HG03103 (cell line): ENCODE results near the gene LGI2.

Experiments used
- ATAC-seq: cut with Tn5 transposase; IDR thresholded peaks from one replicate; pipeline ENCODE4 v1.9.1; 2021; ENCODE audit warnings: low read depth; ENCODE audit not compliant: unreplicated experiment

LGI2 gene

GRCh38 chr4:24968992-24969391 lies 61.8 kb downstream of the LGI2 start:
- no peak for ATAC-seq

DNA sequence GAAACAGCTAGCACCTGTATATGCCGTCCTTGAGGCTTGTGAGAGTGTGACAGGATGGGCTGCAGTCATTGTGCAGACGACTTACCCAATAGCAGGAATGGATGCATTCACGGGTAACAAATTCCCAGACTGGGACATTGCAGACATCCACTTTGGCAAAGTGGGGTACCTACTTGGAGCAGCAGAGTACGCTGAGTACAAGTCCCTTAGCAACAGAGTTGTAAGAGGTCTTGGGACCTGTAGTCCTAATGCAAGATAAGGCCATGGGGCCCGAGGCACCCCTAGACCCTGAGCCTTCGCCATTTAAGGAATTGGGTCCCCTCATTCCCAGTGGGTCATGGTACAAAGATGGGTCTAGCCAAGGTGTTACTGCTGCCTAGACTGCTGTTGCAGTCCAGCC lies 62.5 kb downstream of the LGI2 start:
- ATAC-seq: no peak

- ATAC-seq: no peak
These were observed 63.4 kb downstream of the LGI2 start for GRCh38 chr4:24967346-24967745.

GRCh38 chr4:24966076-24966475 lies 64.7 kb downstream of the LGI2 start:
- no peak for ATAC-seq

DNA sequence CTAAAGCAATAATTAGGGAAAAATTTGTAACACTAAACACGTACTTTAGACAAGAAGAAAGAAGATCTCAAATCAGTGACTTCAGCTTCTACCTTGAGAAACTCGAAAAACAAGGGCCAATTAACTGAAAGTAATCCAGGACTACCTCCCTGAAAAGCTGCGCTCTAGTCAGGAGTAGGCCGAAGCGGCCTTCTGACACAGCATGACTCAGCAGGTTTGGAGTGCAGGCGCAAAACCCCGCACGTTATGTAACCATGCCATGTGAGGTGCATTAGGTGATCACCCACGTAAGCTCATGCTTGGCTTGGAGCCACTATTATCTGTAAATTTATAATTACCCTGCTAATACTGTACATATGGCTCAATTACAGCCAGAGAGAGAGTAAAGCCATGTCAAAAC lies 65.1 kb downstream of the LGI2 start:
- ATAC-seq: no peak

DNA sequence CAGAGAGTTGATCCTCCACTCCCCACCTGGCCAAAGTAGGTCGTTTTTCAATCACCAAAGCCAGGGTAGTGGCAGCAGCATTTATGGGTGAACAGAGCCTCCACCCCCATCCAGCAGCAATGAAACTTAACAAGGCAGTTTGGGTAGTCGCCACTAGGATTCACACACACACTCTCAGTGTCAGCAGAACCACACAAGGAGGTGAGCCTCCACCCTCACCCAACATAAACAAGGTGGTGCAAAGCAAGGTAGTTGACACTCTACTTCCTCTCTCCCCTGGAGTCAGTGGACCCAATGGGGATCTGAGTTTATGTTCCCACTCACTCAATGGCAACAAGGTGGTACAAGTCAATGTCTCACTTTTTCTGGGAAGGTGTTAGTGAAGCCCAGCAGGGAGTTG lies 67.5 kb downstream of the LGI2 start:
- ATAC-seq: no peak

DNA sequence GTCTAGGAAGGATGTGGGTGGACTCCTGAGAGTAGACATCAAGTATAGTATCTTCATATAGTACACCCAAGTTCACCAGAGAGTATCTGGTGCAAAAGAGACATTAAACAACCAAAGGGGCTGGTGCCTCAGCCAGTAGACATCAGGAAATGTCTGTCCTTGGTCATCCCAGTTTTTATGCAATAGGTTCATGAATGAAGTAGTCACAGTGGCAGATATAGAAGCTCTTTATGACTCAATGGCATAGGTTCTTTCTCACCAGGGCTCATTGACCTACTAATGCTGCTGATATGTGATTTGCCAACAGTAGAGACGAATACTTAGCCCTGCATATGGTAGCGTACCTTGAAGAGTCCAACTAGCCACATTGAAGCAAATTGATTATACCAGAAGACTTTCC lies 72.9 kb downstream of the LGI2 start:
- no peak for ATAC-seq

DNA sequence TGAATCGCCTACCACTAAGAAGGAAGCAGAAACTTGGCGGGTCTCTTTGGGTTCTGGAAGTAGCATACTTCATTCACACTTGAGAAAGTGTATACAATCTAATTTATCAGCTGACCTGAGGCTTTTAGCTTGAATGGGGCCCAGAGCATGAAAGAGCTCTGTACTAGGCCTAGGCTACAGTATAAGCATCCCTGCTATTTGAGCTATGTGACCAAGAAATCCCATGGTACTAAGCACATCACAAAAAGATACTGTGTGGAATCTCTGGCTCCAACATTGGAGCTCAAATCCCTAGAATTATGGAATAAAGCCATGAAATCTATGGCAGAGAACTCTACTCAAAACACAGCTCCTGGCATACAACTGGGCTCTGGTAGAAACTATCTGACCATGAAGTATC lies 74.0 kb downstream of the LGI2 start:
- ATAC-seq: no peak

- no peak for ATAC-seq
These were observed 74.7 kb downstream of the LGI2 start for GRCh38 chr4:24956091-24956490.

- ATAC-seq: no peak
These were observed 78.1 kb downstream of the LGI2 start for GRCh38 chr4:24952667-24953066.

DNA sequence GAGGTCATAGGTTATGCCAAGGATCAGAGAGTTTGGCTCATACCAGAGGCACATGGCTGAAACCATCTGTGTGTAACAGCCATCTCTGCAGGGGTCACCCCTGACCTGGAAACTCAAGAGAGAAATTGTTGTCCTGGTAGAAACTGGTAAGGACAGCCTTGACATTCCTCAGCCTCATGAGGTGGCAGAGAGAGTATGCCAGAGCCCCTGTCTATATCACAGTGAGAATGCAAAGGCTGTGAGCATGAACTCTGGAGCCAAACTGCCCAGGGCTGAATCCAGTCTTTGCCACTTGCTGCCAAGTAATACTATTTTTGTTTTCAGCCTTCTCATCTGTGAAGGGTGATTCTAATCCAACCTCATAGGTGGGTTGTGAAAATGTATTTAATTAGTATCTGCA lies 80.8 kb downstream of the LGI2 start:
- no peak for ATAC-seq
